HG02588 (cell line): ENCODE measurements around the gene PRM1.

Source experiments
- ATAC-seq: cut with Tn5 transposase; IDR thresholded peaks from one replicate; pipeline ENCODE4 v1.9.1; 2021; ENCODE audit warnings: mild to moderate bottlenecking, moderate library complexity; ENCODE audit not compliant: unreplicated experiment

The PRM1 gene, protein sequence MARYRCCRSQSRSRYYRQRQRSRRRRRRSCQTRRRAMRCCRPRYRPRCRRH

GRCh38 chr16:11280616-11281522, at the start of gene PRM1:
TSS of gene PRM1 (minus strand) at chr16:11281330. CDS start at chr16:11281238, 92 bp downstream.
- ATAC-seq, result no peak

DNA sequence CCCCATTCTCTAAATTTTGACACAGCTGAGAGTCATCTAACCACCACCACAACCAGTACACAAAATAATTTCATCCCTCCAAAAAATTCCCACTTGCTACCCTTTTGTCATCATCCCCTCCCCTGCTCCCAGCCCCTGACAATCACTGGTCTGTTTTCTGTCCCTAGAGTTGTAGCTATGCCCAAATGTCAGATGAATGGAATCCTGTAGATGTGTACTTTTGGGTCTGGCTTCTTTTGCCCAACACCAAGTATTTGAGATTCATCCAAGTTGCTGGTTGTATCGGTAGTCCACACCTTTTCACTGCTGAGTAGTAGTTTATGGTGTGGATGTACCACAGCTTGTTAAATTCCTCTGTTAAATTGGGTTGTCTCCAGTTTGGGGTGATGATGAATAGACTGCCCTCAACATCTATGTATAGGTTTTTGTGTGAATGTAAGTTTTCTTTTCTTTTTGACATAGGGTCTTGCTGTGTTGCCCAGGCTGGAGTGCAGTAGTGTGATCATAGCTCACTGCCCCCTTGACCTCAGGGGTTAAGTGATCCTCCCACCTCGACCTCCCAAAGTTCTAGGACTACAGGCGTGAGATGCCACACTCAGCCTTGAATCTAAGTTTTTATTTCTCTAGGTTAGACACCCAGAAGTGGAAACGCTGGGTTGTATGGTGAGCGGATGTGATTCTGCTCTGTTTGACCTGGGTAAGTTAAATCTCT, 49.6 kb upstream of the PRM1 start:
- no peak for ATAC-seq

- ATAC-seq, result no peak
These were observed 48.8 kb upstream of the PRM1 start for GRCh38 chr16:11329891-11330290.

- no peak for ATAC-seq
These were observed 48.0 kb upstream of the PRM1 start for GRCh38 chr16:11329071-11329491.

GRCh38 chr16:11328172-11329070, 47.3 kb upstream of the PRM1 start:
- peak; percentile 75 for ATAC-seq

- peak; percentile 33 for ATAC-seq
These were observed 46.4 kb upstream of the PRM1 start for GRCh38 chr16:11327277-11328171.

GRCh38 chr16:11326737-11327276, 45.7 kb upstream of the PRM1 start:
- ATAC-seq, result no peak

DNA sequence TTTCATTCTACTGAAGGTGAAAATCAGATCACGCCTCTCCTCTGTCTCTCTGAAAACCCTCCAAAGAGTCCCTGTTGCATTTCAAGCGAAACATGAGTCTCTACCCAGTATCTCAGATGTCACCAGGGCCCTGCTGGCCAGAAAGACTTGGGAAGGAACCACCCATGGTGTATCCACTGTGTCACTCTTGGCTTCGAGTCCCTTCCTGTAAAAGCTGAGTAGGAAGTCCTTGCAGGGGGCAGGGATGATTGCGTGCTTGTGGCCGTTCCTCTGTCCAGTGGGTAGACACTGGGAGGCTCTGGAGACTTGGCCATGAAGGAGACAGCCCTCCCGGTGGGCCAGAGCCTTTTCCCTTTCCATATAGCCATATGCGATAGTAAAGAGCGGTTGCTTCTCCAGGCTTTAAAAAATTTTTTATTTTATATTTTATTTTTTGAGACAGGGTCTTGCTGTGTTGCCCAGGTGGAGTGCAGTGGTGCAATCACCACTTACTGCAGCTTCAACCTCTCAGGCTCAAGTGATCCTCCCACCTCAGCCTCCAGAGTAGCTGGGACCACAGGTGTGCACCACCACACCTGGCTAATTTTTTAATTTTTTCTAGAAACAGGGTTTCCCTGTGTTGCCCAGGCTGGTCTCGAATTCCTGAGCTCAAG, 45.1 kb upstream of the PRM1 start:
- ATAC-seq, result no peak

GRCh38 chr16:11325404-11326083, 44.4 kb upstream of the PRM1 start:
- no peak for ATAC-seq

- no peak for ATAC-seq
These were observed 42.6 kb upstream of the PRM1 start for GRCh38 chr16:11323551-11324336.

GRCh38 chr16:11322823-11323222, 41.7 kb upstream of the PRM1 start:
- ATAC-seq, result no peak

GRCh38 chr16:11321662-11322061, 40.5 kb upstream of the PRM1 start:
- no peak for ATAC-seq

- no peak for ATAC-seq
These were observed 39.0 kb upstream of the PRM1 start for GRCh38 chr16:11320170-11320569.

- ATAC-seq, result no peak
These were observed 38.5 kb upstream of the PRM1 start for GRCh38 chr16:11319529-11320146.

DNA sequence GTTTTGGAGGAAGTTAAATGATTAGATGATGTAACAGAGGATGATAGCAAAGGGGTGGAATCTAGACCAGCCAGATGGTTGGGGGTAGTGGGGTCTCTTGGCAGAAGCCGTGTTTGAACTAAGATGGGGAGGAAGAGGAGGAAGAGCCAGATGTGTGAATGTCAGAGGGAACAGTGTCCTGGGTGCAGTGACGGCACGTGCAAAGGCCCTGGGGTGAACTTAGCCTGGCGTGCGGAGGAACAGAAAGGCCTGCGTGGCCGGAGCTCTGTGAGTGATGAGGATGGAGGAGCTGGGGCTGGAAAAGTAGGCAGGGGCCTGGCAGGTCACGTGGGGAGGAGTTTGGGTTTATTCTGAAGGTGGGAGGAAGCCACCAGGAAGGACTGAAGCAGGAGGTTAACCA, 37.7 kb upstream of the PRM1 start:
- ATAC-seq, result no peak

DNA sequence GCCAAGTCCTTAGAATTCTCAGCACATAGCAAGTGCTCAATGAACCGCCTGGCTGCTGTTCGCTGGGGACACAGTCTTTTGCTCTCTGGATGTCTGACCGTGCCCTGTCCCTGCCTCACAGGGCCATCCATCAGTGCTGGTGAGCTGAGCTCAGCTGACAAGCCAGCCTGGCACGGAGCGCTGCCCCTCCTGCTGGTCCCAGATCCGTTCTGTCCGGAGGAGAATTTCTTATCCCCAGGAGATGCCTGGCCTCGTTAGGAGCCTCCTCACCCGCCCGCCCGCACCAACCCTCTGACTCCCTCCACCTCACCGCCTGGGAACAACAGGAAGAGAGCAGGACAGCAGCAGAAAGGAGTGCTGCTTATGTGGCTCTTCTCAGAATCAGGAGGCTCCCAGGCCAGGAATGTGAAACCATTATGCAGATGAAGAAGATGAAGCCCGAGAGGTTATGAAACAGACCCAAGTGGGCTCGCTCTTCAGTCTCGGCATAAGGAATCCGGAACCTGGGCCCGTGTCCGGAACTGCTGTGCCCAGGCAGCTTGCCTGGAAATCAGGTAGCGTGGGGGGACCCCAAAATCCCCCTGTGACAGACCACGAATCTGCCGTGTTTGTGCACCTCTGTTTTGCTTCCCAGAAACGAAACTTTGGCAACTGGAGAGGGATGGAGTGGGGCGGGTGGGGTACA, 35.3 kb upstream of the PRM1 start:
- ATAC-seq, result no peak

DNA sequence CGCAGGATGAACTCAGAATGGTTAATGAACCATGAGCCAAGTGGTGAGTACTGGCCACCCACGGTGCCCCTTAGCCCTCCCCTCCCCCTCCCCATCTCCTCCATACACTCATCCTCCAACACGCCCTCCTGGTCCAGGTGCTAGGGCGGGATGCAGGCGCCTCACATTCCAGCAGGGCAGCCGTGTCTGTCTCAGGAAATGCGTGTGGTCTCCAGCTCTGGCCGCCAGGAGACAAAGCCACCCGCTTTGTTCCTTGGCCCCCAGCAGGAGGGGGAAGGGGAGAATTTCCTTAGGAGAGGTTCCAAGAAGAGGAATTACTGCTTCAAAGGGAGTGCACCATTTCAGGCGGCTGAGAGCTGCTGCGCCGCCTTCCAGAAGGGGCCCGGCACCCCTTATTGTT, 34.4 kb upstream of the PRM1 start:
- ATAC-seq, result no peak
